Choroid plexus epithelial cell (primary cell): ENCODE data around the gene ST6GALNAC3.

Experiments used
- DNase-seq: peaks from one replicate; pipeline ENCODE4 v3.0.0-alpha.2; 2010; ENCODE audit warnings: low read depth
- H3K4me3 ChIP-seq: 2 replicates; pipeline ENCODE4 v1.5.1; 2011; ENCODE audit warnings: low read depth, mild to moderate bottlenecking, control low read depth, low read length, moderate library complexity
- TF ChIP-seq, protein P1 (sequence below): conservative IDR thresholded peaks from 2 replicates; pipeline ENCODE4 v1.5.1; 2011; ENCODE audit warnings: low read depth, mild to moderate bottlenecking, control low read depth, inconsistent platforms, low read length, moderate library complexity

ST6GALNAC3 gene

DNA sequence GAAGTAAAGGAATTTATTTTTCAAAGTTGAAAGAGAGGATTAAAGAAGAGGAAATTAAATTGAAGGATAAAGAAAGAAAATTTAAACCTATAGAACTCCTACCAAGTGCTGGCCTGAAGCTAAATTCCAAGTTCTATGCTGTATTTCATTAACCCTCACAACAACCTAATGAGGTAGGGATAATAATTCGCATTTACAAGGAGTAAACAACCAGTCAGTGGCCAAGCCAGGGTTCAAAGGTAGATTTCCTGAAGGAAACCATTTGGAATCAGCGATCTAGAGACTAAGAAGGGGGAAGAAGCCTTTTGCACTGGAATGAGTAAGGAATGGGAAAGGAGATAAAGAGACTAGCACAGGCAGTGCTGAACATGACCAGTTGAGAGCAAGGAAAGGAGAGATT lies 526.9 kb downstream of the ST6GALNAC3 start:
- no peak for DNase-seq
- TF ChIP-seq, protein P1, sequence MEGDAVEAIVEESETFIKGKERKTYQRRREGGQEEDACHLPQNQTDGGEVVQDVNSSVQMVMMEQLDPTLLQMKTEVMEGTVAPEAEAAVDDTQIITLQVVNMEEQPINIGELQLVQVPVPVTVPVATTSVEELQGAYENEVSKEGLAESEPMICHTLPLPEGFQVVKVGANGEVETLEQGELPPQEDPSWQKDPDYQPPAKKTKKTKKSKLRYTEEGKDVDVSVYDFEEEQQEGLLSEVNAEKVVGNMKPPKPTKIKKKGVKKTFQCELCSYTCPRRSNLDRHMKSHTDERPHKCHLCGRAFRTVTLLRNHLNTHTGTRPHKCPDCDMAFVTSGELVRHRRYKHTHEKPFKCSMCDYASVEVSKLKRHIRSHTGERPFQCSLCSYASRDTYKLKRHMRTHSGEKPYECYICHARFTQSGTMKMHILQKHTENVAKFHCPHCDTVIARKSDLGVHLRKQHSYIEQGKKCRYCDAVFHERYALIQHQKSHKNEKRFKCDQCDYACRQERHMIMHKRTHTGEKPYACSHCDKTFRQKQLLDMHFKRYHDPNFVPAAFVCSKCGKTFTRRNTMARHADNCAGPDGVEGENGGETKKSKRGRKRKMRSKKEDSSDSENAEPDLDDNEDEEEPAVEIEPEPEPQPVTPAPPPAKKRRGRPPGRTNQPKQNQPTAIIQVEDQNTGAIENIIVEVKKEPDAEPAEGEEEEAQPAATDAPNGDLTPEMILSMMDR: no peak

DNA sequence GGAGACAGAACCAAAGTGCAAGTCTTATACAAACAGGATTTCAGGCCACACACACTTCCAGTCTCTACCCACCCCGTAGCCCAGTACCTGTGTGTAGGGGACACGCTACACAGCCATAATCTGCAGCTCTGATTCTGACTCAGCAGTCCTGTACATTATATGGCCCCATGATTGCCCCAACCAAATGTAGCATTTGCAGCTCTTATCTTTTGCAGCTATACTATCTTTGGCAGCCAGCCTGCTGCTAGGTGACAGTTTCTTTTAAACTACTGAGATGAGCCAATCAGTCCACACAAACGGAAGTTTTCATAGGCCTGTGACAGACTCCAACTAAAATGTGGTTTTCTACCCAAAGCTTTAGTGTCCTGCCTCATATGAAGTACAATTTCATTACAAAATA lies 533.2 kb downstream of the ST6GALNAC3 start:
- DNase-seq: no peak
- TF ChIP-seq, protein P1: no peak
- no peak overlapping the region for H3K4me3 ChIP-seq

More for the DNA sequence above, 526.9 kb downstream of the ST6GALNAC3 start:
- H3K4me3 ChIP-seq: no peak overlapping the region

DNA sequence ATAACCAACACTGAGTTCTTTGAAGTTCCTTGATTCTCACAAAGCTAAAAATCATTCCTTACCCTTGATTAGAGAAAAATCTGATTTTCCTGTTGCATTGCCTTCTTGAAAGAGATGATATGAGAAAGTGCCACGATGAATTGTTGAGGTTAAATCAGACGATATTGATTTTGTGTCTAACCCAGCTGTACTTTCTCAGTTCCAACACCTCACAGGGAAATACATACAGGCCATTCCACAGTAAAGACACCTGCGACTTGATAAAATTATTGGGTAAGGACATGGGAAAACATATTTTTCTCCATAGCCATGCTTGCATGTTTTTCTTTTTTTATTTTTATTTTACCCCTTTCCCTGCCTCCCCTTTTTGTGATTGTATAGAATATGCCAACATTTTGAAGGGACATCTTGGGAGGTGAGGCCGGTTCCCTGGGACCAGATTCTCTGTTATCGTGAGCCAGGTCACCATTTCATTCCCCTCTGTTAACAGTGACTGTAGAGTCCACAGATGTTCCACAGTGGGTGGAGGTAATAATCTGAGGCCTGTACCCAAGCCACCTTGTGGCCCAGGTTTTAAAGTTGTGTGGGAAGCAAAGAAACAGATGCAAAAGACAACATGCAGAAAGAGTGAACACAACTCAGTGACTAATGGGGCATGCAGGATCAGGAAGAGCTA lies 537.4 kb downstream of the ST6GALNAC3 start:
- DNase-seq: no peak
- no peak overlapping the region for H3K4me3 ChIP-seq
- TF ChIP-seq, protein P1: no peak

DNA sequence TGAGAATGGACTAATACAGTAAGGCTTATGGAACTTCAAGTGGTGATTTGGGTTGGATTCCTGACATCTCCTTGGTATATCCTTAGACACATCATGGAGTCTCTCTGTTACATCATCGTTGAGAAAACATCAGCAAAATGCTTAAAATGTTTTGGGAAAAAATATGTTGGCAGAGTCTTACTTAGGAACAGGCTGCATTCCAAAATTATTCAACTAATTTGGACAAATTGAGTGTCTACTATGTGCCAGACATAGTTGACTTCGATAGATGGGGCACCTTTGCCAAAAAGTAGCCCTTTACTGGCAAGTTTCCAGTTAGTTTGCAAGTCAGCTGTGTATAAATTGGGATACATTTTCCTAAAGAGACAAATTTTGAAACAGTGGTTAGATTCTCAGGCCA lies 539.3 kb downstream of the ST6GALNAC3 start:
- DNase-seq: no peak
- TF ChIP-seq, protein P1: no peak
- no peak overlapping the region for H3K4me3 ChIP-seq

DNA sequence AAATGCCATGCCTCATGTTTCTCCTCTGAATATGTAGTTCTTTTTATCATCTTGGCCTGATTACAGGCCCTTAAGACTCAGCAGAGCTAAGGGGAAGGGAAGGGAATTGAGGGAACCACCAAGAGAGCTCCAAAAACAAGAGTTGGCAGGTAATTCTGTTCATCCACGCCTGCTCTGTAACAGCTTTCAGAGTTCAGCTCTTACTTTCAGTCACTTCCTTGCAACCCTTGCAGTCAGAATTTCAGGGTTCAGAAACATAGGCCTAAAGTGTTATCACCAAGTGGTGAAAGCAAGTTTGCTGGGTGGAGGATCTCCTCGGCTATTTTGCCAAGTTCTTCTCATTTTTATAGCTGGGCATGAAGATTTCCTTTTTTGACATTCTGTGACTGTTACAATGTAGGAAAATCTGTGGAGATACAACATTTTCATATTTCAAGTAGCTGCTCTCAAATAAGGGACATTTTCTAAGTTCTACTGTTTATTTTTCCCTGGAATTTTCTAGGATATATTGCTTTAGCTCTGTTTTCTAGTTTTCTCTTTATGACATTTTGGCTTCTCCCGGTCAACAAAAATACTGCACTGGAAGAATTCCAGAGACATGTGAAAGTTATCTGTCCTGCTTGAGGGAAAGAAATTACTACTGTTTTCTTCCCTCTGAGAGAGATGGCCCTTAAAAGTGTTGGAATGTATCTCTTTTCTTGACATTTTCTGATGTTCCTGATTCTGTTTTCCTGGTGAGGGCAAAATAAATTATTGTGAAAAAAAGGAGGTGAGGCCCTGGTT lies 540.9 kb downstream of the ST6GALNAC3 start:
- no peak overlapping the region for H3K4me3 ChIP-seq
- DNase-seq: no peak
- TF ChIP-seq, protein P1: no peak

DNA sequence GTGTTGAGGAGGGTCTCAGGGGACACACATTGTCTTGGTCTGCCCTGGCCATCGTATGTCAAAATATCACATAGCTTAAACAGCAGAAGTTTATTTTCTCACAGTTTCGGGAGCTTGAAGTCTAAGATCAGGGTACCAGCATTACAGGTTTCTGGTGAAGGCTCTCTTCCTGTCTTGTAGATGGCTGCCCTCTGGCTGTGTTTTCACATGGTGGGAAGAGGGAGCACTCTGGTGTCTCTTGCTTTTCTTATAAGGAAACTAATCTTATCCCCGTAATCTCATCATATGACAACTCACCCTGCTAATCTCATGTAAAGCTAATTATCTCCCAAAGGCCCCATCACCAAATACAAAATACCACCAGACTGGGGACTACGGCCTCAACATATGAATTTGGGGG lies 545.8 kb downstream of the ST6GALNAC3 start:
- DNase-seq: no peak
- no peak overlapping the region for H3K4me3 ChIP-seq
- TF ChIP-seq, protein P1: no peak
